ENCODE data around the gene TBC1D22B. TPM values are rescaled to one million over a fixed set of nuclear protein-coding genes. Genes with fewer than 3 reads are reported as not detected.
"Not testable (repeated sequence)": the region's sequence is repeated elsewhere in the genome, so short reads cannot be mapped to it uniquely, and the experiment has no call there.

Gene TBC1D22B
- total and polyA plus RNA-seq, 2 of the 13 experiments (the other 11 are each of a cell fraction or from before 2014, with no cell fraction given), result 9.7 to 12.9 TPM

DNA sequence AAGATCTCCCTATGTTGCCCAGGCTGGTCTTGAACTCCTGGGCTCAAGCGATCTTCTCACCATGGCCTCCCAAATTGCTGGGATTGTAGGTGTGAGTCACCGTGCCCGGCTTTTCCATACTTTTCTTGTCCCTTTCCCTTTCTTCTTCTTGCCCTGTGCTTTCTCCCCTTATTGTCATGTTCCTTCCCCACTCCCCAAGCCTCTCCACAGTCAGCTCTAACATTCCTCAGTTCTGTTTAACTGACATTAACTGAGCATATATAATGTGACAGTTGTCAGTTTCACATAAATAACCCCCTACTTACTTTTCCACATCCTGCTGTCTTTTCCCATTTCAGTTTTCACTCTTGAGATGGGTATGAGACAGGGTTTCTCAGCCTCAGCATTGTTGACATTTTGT is 86.7 kb downstream of the TBC1D22B start (continued):
- TF ChIP-seq, protein P1, sequence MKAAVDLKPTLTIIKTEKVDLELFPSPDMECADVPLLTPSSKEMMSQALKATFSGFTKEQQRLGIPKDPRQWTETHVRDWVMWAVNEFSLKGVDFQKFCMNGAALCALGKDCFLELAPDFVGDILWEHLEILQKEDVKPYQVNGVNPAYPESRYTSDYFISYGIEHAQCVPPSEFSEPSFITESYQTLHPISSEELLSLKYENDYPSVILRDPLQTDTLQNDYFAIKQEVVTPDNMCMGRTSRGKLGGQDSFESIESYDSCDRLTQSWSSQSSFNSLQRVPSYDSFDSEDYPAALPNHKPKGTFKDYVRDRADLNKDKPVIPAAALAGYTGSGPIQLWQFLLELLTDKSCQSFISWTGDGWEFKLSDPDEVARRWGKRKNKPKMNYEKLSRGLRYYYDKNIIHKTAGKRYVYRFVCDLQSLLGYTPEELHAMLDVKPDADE (CRISPR knock-in tag; IDR thresholded peaks at IDR 0.05), result no peak
- TF ChIP-seq NFKBIZ (CRISPR knock-in tag; IDR thresholded peaks at IDR 0.05) (no peak), ZBTB38 (CRISPR knock-in tag; IDR thresholded peaks at IDR 0.05) (no peak)

DNA sequence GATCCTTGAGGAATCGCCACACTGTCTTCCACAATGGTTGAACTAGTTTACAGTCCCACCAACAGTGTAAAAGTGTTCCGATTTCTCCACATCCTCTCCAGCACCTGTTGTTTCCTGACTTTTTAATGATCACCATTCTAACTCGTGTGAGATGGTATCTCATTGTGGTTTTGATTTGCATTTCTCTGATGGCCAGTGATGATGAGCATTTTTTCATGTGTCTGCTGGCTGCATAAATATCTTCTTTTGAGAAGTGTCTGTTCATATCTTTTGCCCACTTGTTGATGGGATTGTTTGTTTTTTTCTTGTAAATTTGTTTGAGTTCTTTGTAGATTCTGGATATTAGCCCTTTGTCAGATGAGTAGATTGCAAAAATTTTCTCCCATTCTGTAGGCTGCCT is 88.2 kb downstream of the TBC1D22B start:
- WGBS (ENCODE audit: low lambda C conversion rate), result 29% methylated on average over 3 of the region's 3 CpGs
- H3K27ac ChIP-seq (ENCODE audit: extremely low read length, insufficient read depth, low read length); DNase-seq (ENCODE audit: low spot score); H4K20me1 ChIP-seq (ENCODE audit: insufficient read depth, low read length); H3K4me2 ChIP-seq (ENCODE audit: low read depth, low read length); H3K4me1 ChIP-seq (ENCODE audit: insufficient read depth, low read length); intact Hi-C loops (cut with micrococcal nuclease; ENCODE audit: unreplicated experiment); H2AFZ ChIP-seq (ENCODE audit: low read length); H3K79me2 ChIP-seq (ENCODE audit: insufficient read depth, low read length); ATAC-seq; H3K4me3 ChIP-seq (replicated peaks in 1 of 3; ENCODE audit: insufficient read depth in 1 of 3, low read depth in 2 of 3, low read length in 3 of 3); in situ Hi-C loops (cut with HindIII; ENCODE audit: extremely low pct_ligation_motif_present, low pct_unique_long_range_greater_than_20kb); BruUV-seq (replicated peaks); POLR2A ChIA-PET; H3K27me3 ChIP-seq (ENCODE audit: control insufficient read depth in 1 of 2, insufficient read depth in 2 of 2, low read length in 2 of 2); H3K9ac ChIP-seq (ENCODE audit: insufficient read depth, low read depth, low read length); FAIRE-seq; H3K36me3 ChIP-seq (replicated peaks in 1 of 2; ENCODE audit: control insufficient read depth in 1 of 2, insufficient read depth in 2 of 2, low read length in 2 of 2); CTCF ChIA-PET (ENCODE audit: low intra/inter-chr PET ratio, low total read pairs); H3K9me3 ChIP-seq (ENCODE audit: low read length): not testable (repeated sequence)

- ATAC-seq (no peak), DNase-seq (ENCODE audit: low spot score) (no peak), FAIRE-seq (no peak)
- no peak overlapping the region for H3K4me2 ChIP-seq (ENCODE audit: low read depth, low read length)
- BruUV-seq (replicated peaks), result no TSS peak
- no peak overlapping the region for H3K9ac ChIP-seq (ENCODE audit: insufficient read depth, low read depth, low read length)
- intact Hi-C loops (cut with micrococcal nuclease; ENCODE audit: unreplicated experiment) (no loop called here), in situ Hi-C loops (cut with HindIII; ENCODE audit: extremely low pct_ligation_motif_present, low pct_unique_long_range_greater_than_20kb) (no loop called here)
- no peaks in the 10 kb centered on the region for H4K20me1 ChIP-seq (ENCODE audit: insufficient read depth, low read length)
- no peaks in the 10 kb centered on the region for H3K36me3 ChIP-seq (replicated peaks in 1 of 2; ENCODE audit: control insufficient read depth in 1 of 2, insufficient read depth in 2 of 2, low read length in 2 of 2)
- no peaks in the 10 kb centered on the region for H3K79me2 ChIP-seq (ENCODE audit: insufficient read depth, low read length)
- ChIA-PET POLR2A (no interaction called here), CTCF (ENCODE audit: low intra/inter-chr PET ratio, low total read pairs) (no interaction called here)
- no peak overlapping the region for H3K27ac ChIP-seq (ENCODE audit: extremely low read length, insufficient read depth, low read length)
- H3K27me3 ChIP-seq (ENCODE audit: control insufficient read depth in 1 of 2, insufficient read depth in 2 of 2, low read length in 2 of 2), result no peaks in the 10 kb centered on the region
- H3K4me3 ChIP-seq (replicated peaks in 1 of 3; ENCODE audit: insufficient read depth in 1 of 3, low read depth in 2 of 3, low read length in 3 of 3), result no peak overlapping the region
- H2AFZ ChIP-seq (ENCODE audit: low read length), result no peak overlapping the region
- 71% methylated on average over 3 of the region's 3 CpGs for WGBS (ENCODE audit: low lambda C conversion rate)
- H3K9me3 ChIP-seq (ENCODE audit: low read length), result no peaks in the 10 kb centered on the region
- no peaks in the 10 kb centered on the region for H3K4me1 ChIP-seq (ENCODE audit: insufficient read depth, low read length)
- TF ChIP-seq HNRNPH1 (optimal IDR thresholded peaks at IDR 0.05; ENCODE audit: low read depth, low read length) (no peak), ZFP36L1 (CRISPR knock-in tag; IDR thresholded peaks at IDR 0.05) (no peak), ATF7 (IDR thresholded peaks at IDR 0.05) (no peak), ATF7 (CRISPR knock-in tag; IDR thresholded peaks at IDR 0.05) (no peak), FOXK1 (CRISPR knock-in tag; IDR thresholded peaks at IDR 0.05; ENCODE audit: borderline replicate concordance, low read depth) (no peak), ZNF180 (CRISPR knock-in tag; IDR thresholded peaks at IDR 0.05; ENCODE audit: borderline replicate concordance, low read depth) (no peak), ZNF703 (CRISPR knock-in tag; IDR thresholded peaks at IDR 0.05; ENCODE audit: borderline replicate concordance) (no peak), ZBTB34 (CRISPR knock-in tag; IDR thresholded peaks at IDR 0.05) (no peak), ZNF747 (CRISPR knock-in tag; IDR thresholded peaks at IDR 0.05; ENCODE audit: borderline replicate concordance) (no peak), ZNF451 (CRISPR knock-in tag; IDR thresholded peaks at IDR 0.05) (no peak), FOXC1 (CRISPR knock-in tag; IDR thresholded peaks at IDR 0.05; ENCODE audit: borderline replicate concordance) (no peak), TOE1 (CRISPR knock-in tag; IDR thresholded peaks at IDR 0.05) (no peak)
- TF ChIP-seq, protein P2, sequence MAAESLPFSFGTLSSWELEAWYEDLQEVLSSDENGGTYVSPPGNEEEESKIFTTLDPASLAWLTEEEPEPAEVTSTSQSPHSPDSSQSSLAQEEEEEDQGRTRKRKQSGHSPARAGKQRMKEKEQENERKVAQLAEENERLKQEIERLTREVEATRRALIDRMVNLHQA (CRISPR knock-in tag; IDR thresholded peaks at IDR 0.05), result no peak
Observed at GRCh38 chr6:37347177-37347576, 89.6 kb downstream of the TBC1D22B start.

Data from HepG2 (cell line).